Tongue (tissue), 2 donors: Measurements from ENCODE around the gene STON2. TPM values are rescaled to one million over a fixed set of nuclear protein-coding genes. Genes with fewer than 3 reads are reported as not detected.
A peak's percentile ranks its signal among the peaks of the same experiment; 100 is the strongest.

Experiments
- DNase-seq: peaks from one replicate; pipeline ENCODE4 v3.0.0-alpha.2; 2015
- total RNA-seq: library from RNA; depleted of rRNA; stranded (reverse); fragments of >200 nt; gene quantifications from one replicate; pipeline ENCODE4 v1.2.3, GENCODE V29; 2014

The STON2 gene
- total RNA-seq, 1 donor from 2014 or later = 91.2 TPM

- DNase-seq = no peak
Measured at GRCh38 chr14:81331229-81332021, 68.7 kb downstream of the STON2 start.

DNA sequence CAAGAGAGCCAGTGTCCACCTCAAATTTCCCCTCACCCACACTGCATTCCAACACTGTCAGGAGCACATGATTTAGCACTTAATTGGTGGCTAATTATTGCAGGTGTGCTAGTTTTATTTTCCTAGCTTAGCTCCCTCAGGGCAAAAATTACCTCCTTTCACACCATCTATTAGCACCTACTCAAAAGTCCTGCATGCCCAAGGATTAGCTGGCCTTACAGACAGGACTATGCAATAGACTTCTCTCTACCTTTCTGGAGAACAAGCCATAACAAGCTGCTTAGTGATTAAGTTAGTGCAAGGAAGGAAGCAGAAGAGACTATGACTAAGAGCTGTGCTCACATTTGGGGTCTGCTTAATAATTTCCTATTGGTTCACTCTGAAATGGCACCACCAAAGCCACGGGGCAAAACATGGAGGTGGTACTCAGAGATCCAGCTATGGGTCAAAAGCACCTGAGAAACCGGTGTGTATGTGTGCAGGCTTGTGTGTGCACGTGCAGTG is 69.5 kb downstream of the STON2 start:
- no peak for DNase-seq

DNA sequence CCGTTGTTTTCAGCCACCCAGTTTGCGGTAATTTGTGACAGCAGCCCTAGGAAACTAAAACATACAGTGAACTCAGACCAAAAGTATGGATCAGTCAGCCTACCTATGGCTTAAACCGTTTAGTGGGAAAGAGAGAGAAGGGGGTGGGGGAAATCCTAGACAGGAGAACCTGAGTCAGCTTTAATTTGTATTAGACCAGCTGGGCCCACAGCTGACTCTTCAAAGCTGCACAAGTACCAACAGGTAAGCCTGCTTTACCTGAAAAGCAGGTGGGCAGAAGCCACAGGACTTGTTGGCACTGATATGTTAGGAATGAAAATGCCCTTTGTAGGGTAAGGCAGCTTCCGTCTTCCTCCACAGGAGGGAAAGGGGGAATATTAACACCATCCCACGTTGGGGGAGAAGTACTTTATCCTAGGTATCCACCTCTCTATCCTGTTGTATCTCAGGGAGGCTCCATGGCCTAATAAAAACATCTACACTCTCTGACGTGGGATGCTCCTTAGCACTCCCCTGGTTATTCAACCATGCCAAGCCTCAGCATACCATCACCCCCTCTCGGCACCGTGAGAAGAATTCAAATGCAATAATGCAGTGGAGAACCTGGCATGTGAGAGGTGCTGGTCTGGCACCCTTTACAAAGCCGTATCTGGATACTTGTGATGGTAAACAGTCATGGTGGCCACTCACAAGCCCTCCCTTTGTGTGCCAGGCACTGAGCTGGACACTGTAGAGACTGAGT is 70.3 kb downstream of the STON2 start:
- DNase-seq = peak; percentile 45

GRCh38 chr14:81326451-81326850 is 73.7 kb downstream of the STON2 start:
- DNase-seq = no peak

DNA sequence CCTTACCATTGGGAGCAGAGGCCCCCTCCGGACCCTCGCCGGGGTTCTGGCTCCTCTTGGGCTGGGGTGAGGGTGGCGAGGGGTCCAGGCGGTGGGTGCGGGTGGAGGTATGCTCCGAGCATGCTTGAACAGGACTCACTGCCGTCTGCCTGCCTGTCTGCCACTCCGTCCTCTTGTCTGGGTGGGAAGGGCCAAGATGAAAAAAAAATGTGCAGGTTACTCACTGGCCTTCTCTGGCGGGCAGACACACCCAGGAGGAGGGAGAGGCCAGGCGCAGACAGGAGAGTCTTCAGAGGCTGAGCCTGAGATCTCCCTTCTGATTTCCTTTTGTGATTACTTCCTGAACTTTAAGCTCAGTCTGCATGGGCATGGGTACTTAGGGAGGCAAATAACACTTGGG is 76.1 kb downstream of the STON2 start:
- DNase-seq = peak; percentile 38

DNA sequence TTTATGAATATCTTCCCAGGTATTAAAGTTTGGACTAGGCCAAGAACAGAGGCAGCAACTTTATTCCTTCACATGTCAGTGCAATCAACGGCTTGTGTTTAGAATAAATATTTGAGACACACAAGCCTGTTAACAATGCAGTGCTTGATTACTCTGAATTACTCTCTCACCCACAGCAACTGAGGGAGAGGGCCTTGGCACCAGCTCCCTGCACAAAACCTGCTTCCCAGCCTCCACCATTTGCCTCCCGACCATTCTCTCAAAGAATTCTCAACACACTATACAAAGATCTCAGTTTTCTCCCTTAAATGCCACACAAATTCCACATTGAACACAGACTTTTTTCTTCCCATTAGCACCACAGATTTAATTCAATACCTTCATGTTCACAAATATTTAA is 77.0 kb downstream of the STON2 start:
- DNase-seq = no peak

- DNase-seq = no peak
Measured at GRCh38 chr14:81319946-81320345, 80.2 kb downstream of the STON2 start.

DNA sequence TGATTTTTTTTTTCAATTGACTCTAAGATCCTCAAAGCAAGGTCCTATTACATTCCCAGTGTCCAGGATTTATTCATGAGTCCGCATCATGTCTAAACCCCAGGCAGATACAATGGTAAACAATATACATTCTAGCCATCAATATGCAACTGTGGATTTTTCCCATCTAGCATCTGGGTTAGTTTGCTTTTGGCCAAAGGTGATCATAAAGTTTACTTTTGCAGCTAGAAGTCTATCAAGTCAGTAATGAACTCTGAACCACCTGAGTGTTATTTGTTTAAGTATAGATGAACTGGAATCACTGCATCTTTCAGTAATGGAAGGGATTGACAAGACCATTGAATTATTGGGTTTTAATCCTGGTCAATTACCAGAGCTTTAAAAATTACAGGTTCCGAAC is 80.8 kb downstream of the STON2 start:
- DNase-seq = no peak

- DNase-seq = peak; percentile 56
Measured at GRCh38 chr14:81315341-81315740, 84.8 kb downstream of the STON2 start.

DNA sequence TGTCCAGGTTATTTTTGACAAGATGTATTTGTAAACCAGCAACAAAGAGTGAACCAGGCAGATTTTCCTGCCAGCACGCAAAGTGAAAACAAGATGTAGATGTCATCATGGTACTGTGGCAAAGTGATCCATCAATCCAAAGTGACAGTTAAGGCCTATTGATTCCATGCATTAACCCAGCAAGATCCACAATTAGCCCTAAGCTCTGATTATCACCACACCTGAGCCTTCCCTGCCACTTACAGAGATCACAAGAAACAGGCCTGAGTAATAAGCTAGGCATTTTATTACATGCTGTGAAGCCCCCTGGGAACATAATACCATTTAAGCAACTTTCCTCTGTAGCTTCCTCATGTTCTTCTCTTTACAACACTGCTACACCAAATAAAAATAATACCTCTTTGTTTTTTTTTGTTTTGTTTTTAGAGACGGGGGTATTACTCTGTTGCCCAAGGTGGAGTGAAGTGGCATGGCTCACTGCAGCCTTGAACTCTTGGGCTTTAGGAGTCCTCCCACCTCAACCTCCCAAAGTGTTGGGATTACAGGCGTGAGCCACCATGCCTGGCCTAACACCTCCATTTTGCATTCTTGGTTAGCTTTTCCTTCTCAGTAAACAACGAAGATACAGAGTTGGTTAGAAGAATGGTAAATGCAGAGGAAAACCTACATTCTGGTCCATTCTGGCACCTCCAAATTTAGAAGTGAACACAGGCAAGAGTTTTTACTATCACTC is 85.5 kb downstream of the STON2 start:
- no peak for DNase-seq

DNA sequence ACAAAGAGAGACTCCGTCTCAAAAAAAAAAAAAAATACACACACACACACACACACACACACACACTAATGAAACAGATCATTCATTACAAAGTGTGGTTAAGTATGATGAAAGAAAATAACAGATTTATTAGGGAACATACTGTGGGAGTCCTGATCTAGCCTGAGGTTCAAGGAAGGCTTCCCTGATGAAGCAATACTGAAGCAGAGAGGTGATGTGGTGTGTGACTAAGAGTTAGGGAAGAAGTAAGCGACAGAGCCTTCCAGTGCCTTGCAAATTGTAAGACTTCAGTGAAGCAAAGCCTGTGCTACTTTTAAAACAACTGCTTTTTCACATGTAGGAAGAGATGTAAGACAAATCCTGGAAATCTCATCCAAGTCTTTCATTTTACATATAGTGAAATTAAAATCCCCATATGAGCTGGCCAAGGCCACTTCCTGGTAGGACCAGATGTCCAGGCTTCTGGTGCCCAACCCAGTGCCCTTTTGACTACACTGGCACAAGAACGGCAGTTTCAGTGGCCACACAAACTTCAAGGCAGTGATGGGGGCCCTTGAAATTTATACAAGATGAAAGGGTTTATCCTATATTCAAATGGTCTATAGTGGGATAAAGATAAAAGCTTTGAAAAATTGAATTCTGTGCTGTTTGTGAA is 86.2 kb downstream of the STON2 start:
- no peak for DNase-seq

DNA sequence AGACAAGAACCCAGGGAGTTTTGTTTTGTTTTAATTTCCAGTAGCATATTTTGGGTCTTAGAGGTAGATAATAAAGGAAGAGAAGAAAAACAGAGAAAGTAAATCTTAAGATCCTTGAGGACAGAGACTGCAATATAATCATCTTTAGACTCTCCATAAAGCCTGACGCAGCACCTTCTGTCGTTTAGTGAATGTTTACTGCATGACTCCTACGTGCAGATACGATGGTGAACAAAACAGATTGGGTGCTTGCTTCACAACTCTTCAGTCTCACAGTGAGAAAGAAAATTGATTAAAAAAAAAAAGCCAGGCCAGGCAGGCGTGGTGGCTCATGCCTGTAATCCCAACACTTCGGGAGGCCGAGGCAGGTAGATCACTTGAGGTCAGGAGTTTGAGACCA is 86.9 kb downstream of the STON2 start:
- DNase-seq = no peak

GRCh38 chr14:81312289-81312876 is 87.7 kb downstream of the STON2 start:
- DNase-seq = no peak

DNA sequence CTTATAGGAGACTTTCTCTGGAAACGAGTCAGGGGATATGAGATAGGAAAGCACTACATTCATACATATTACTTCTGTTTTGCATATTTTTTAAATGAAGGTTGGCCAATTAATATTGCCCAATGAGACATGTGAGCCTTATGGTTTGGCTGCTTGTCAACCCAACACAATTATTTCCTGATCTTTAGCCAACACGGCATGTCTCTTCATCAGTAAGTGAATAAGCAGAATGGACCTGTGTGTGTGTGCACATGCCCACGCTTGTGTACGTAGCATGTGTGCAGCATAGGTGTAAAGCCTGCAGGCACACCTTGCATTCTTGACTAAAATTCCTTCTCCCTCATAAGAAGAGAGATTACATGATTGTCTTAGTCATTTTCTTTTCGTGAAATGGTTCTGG is 88.3 kb downstream of the STON2 start:
- no peak for DNase-seq

DNA sequence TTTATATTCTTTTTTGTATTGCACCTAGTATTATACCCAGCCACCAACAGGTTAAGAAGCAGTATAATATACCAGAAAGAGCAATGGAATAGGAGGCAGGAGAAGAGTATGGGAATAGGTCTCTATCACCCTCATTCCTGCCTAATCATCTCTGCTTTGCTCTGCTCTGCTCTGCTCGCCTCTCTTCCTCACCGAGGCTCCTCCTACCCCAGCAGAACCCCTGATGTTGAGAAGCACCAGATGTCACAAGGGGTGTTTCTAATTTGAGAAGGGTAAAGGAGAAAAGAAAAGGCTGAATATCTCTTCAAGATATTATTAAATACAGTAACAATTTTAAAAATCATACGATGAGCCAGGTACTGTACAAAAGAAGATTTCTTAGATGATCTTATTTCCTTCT is 89.0 kb downstream of the STON2 start:
- peak; percentile 46 for DNase-seq

DNA sequence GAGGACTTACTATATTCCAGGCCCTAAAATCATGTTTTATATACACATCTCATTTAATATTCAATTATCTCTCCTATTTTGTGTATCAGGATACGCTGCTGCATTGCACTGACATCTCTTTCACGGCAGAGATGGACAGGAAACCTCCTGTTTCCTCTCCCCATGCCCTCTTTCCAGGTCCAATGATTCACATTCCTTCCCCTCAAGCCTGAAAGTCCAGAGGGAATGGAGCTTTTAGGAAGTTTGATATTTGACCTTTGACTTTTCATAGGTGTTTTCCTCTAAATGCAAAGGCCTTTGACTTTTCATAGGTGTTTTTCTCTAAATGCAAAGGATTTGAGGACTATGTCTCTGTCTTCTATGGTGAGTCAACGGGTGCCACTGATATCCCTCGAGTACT is 89.5 kb downstream of the STON2 start:
- DNase-seq = no peak

DNA sequence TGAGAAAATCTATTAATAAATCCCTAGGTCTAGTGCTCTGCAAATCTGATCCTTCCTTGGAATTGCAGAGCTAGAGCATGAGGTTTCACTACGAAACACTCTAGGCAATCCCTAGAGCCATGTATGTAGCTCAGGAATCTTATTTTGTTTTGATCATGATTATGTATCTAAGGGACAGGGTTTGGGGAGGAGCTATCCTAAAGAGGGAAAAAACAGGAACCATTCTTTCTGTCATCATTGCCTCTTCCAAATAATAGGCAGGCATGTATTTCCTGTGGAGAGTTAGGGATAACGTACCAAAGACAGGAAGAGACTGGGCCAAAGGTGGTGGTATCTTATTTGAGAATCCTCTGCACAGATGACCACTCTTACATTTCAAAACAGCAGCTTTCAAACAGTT is 90.6 kb downstream of the STON2 start:
- no peak for DNase-seq

DNA sequence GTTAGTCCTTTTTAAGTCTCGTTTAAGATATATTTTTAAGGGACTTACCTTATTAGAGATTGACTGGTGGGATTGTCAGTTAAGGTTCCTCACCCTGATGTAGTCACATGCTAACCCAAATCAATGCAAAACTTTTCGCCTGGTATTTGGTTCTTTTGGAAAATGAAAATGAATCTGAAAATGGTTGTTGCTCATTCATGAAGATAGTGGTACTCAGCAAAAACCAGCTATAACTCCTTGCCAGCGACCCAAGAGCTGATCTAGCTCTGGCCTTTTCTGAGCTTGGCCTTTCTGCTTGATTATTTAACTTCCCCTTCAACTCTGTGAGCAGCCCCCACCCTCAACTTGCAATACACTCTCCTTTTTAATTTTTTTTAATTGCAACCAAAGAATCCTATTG is 94.4 kb downstream of the STON2 start:
- no peak for DNase-seq

- DNase-seq = no peak
Measured at GRCh38 chr14:81305065-81305464, 95.1 kb downstream of the STON2 start.

GRCh38 chr14:81303258-81303935 is 96.7 kb downstream of the STON2 start:
- DNase-seq = no peak

DNA sequence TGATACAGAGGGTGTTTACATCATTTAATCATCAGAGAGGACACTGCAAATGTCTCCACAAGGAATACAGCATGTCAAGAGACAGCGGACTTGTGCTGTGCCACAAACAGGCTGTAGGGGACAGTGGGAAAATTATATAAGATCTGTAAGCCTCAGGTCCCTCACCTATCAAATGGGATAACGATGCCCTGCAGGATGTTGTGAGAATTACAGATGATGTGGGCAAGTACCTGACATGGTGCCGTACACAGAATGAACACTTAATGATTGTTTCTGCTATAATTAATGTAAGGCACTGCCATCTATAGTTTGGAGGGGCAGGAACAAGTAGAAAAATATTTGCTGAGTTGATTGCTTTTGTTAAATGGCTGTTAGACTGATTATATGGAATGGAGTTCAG is 97.5 kb downstream of the STON2 start:
- DNase-seq = no peak
